GM23248 (cell line): ENCODE data around the gene ZBTB20.

Experiments
- EZH2 ChIP-seq: fragments of 200-600 bp; sonication (generic); IDR thresholded peaks from 2 replicates; pipeline ENCODE4 v1.6.1; 2018; ENCODE audit warnings: antibody characterized with exemption, mild to moderate bottlenecking; ENCODE audit not compliant: insufficient read depth, poor library complexity, severe bottlenecking
- EZH2phosphoT487 ChIP-seq: fragments of 200-600 bp; sonication (generic); IDR thresholded peaks from 2 replicates; pipeline ENCODE4 v1.6.1; 2018; ENCODE audit warnings: antibody characterized with exemption, moderate library complexity, mild to moderate bottlenecking, low read depth; ENCODE audit not compliant: insufficient read depth

- TF ChIP-seq EZH2, result no peak
- TF ChIP-seq EZH2phosphoT487, result no peak
Observed at GRCh38 chr3:114404590-114404989, 742.5 kb downstream of the ZBTB20 start.
